Psoas muscle (tissue), 8 donors: ENCODE results near the gene TMUB1. TPM values are rescaled to one million over a fixed set of nuclear protein-coding genes. Genes with fewer than 3 reads are reported as not detected.

Experiments
- ATAC-seq, 4 donors: fragments of 200-7000 bp; cut with Tn5 transposase; one replicate each; pipeline ENCODE4 v1.9.1; 2020; ENCODE audit warnings: moderate library complexity in 3 of 4, mild to moderate bottlenecking in 2 of 4
- DNase-seq, 2 donors: peaks; one replicate each; pipeline ENCODE4 v3.0.0-alpha.2; 2020
- H3K27ac ChIP-seq: fragments of 200-600 bp; one replicate; pipeline ENCODE4 v1.8.0; 2022
- H3K27me3 ChIP-seq, 3 donors: fragments of 200-600 bp in 1 of 3; one replicate each; pipeline versions ENCODE4 v1.6.1 to v1.8.0; 2013 to 2022; ENCODE audit warnings: low read length in 2 of 3, mild to moderate bottlenecking in 2 of 3, moderate library complexity in 1 of 3; ENCODE audit not compliant: insufficient read depth in 3 of 3
- H3K36me3 ChIP-seq, 2 donors: fragments of 200-600 bp in 1 of 2; one replicate each; pipeline versions ENCODE4 v1.6.1 to v1.8.0; 2013 to 2022; ENCODE audit warnings: low read depth in 1 of 2, mild to moderate bottlenecking in 1 of 2, moderate library complexity in 1 of 2; ENCODE audit not compliant: insufficient read depth in 1 of 2
- H3K4me1 ChIP-seq: fragments of 200-600 bp; one replicate; pipeline ENCODE4 v1.8.0; 2022
- H3K4me3 ChIP-seq: fragments of 200-600 bp; one replicate; pipeline ENCODE4 v1.8.0; 2022; ENCODE audit warnings: mild to moderate bottlenecking
- H3K9me3 ChIP-seq: fragments of 200-600 bp; one replicate; pipeline ENCODE4 v1.8.0; 2022
- CTCF ChIP-seq: fragments of 200-600 bp; IDR thresholded peaks from one replicate; pipeline ENCODE4 v1.8.0; 2022; ENCODE audit warnings: antibody characterized with exemption
- whole genome bisulfite sequencing, 3 donors: extraction: QIAGEN DNeasy Blood & Tissue Kit; methylation state at CpG; one replicate each; pipeline versions ENCODE4 v1.1.6 to v1.1.7; 2013; 5-methylcytosine and 5-hydroxymethylcytosine counted together
- intact Hi-C, 2 donors: fragments of 100-400 bp; cut with DNase I; formaldehyde crosslinking; loops; one replicate each; pipeline versions ENCODE4 v1.11.0 to v1.14.2; 2022
- polyA plus RNA-seq, 3 donors: library from polyadenylated mRNA; stranded (reverse); fragments of 200-250 nt; gene quantifications; one replicate each; pipeline ENCODE4 v1.2.3, GENCODE V29; 2013
- total RNA-seq, 4 donors: library from RNA; stranded (reverse); fragmentation: NEBNext Ultra II Directional in 2 of 4; extraction: Animal tissue kit (Norgen Biotek cat#: 25700) in 2 of 4; gene quantifications; one replicate each; pipeline versions ENCODE4 v1.2.1 to v1.2.4, GENCODE V29; 2021 to 2023
- donor health status: healthy with polysubstance abuse.
- donor health status: DM: no; HTN: no; CAD: no; lungs with moderate emphysema.
- donor health status: Bipolar disorder and iron deficiency.
- donor health status: healthy.
- donor health status: DM: yes; HTN: yes; CAD: no.
- donor health status: DM: no; HTN: no; CAD: no.
- donor health status: DM: no; HTN: no; CAD: no.
- donor health status: DM: yes; HTN: yes; CAD: no.

TMUB1 gene
- total and polyA plus RNA-seq, 7 donors: 41.7 to 121 (median 55.5) TPM

- 46 to 54% (median 53%) methylated on average over 12 of the region's 12 CpGs for WGBS, 3 donors
- DNase-seq: peak; percentile 78
- peak; percentile 52 to 71 (median 64) for ATAC-seq
- TF ChIP-seq CTCF: no peak
- Histone ChIP-seq H3K9me3 (no peaks in the 10 kb centered on the region), H3K27ac (peak overlapping the region; percentile 15), H3K4me1 (peaks cover 24% of the 10 kb centered on the region), H3K36me3 (peaks cover 6 to 64% of the 10 kb centered on the region in 2 donors), H3K27me3 (no peaks in the 10 kb centered on the region), H3K4me3 (no peak overlapping the region)
- intact Hi-C loops: no loop called here
Observed at GRCh38 chr7:151038951-151039849, 44.1 kb downstream of the TMUB1 start.

GRCh38 chr7:151035902-151036301 lies 47.4 kb downstream of the TMUB1 start:
- intact Hi-C loops: no loop called here
- Histone ChIP-seq H3K27me3 (no peaks in the 10 kb centered on the region), H3K9me3 (no peaks in the 10 kb centered on the region), H3K4me1 (peaks cover 26% of the 10 kb centered on the region), H3K4me3 (no peak overlapping the region), H3K27ac (no peak overlapping the region), H3K36me3 (peaks cover 6 to 63% of the 10 kb centered on the region in 2 donors)
- DNase-seq (peak in 1 of 2 donors; percentile 36), ATAC-seq (no peak)
- TF ChIP-seq CTCF: no peak
- 87 to 92% (median 89%) methylated on average over 17 of the region's 17 CpGs for WGBS, 3 donors

GRCh38 chr7:151035026-151035717 lies 48.1 kb downstream of the TMUB1 start:
- DNase-seq (no peak), ATAC-seq (peak; percentile 42 to 71 (median 62))
- 63 to 75% (median 70%) methylated on average over 21 of the region's 21 CpGs for WGBS, 3 donors
- Histone ChIP-seq H3K27ac (peak overlapping the region; percentile 58), H3K4me3 (no peak overlapping the region), H3K4me1 (peaks cover 26% of the 10 kb centered on the region), H3K9me3 (no peaks in the 10 kb centered on the region), H3K36me3 (peaks cover 6 to 61% of the 10 kb centered on the region in 2 donors), H3K27me3 (no peaks in the 10 kb centered on the region)
- intact Hi-C loops: no loop called here
- no peak for TF ChIP-seq CTCF

GRCh38 chr7:151034312-151035025 lies 48.8 kb downstream of the TMUB1 start:
- peak; percentile 13 to 35 (median 21) for ATAC-seq
- peak overlapping the region; percentile 58 for H3K27ac ChIP-seq
- no peaks in the 10 kb centered on the region for H3K27me3 ChIP-seq
- TF ChIP-seq CTCF: no peak
- 80 to 87% (median 83%) methylated on average over 21 of the region's 21 CpGs for WGBS, 3 donors
- H3K4me3 ChIP-seq: no peak overlapping the region
- intact Hi-C loops: loop anchor here in 1 of 2 donors (5.0 kb wide), 1 partner anchor 78 kb away; no protein-coding TSS in a partner anchor
- peaks cover 26% of the 10 kb centered on the region for H3K4me1 ChIP-seq
- H3K9me3 ChIP-seq: no peaks in the 10 kb centered on the region
- no peak for DNase-seq
- peaks cover 6 to 61% of the 10 kb centered on the region in 2 donors for H3K36me3 ChIP-seq
